Measurements from ENCODE around the gene RAB43.
"Not testable (repeated sequence)": the region's sequence is repeated elsewhere in the genome, so short reads cannot be mapped to it uniquely, and the experiment has no call there.

RAB43 gene

DNA sequence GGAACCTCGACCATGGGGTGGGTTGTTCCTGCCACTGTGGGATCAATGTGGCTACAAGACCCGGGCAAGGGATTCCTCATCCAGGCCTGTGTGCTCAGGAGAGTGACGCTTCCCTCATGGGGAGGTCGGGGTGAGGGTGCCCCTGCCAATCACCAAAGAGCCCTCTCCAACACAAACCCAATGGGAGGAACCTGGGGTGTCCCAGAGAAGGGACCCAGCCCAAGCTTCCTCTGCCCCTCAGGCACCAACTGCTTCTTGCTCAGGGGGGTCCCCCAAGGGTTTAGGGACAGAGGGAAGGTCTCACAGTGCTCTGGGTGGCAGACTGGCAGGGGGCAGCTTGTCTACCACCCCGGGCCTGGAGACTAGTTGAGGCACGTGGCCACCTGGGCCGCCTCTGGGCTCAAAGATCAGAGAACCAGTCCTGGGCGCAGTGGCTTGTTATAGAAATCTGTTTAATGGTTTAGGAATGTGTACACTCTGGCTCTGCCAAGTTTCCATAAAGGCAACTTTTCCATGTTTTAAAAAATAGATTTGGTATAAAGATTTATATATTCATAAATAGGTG lies 34.4 kb downstream of the RAB43 start:
- no peak for DNase-seq

DNA sequence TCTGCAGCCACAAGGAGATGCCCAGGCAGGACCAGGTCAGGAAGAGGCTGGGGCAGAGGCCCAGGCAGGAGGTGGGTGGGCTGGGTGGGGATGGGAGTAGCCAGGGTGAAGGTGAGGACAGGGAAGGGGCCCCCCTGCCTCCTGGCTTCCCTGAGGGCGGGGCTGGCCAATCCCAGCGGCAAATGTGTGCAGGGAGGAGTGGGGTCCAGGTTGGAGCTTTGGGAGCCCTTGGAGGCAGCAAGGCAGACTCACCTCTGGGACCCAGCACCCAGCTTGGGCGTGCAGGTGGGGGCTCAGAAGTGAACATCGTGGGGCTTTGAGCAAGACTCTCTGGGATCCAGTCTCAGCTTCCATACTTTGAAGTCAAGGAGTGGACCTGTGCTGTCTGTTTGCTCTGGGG lies 35.8 kb downstream of the RAB43 start:
- DNase-seq, result no peak

DNA sequence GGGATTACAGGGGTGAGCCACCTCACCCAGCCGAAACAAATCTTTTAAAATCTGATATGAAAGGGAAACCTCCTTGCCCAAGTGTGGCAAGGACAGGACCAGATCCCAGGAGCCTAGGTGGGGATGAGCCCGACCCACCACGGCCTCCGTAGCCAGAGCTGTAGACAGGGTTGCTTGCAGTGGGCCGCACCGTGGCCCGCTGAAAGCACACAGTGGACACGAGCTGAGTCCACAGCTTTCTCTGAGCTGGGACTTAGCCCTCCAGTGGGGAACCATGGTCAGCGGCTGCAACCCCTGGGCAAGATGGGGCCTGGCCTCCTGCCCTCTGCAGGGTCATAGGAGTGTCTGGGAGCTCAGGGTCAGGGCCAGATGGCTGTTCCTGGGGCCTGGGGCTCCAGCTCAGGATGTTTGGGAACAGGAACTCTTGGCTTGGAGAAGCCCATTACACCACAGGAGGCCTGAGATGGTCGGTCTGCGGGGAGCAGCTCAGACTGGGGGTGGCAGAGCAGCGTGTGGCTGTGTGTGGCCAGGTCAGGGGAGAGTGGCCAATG lies 36.4 kb downstream of the RAB43 start:
- DNase-seq, result no peak

DNA sequence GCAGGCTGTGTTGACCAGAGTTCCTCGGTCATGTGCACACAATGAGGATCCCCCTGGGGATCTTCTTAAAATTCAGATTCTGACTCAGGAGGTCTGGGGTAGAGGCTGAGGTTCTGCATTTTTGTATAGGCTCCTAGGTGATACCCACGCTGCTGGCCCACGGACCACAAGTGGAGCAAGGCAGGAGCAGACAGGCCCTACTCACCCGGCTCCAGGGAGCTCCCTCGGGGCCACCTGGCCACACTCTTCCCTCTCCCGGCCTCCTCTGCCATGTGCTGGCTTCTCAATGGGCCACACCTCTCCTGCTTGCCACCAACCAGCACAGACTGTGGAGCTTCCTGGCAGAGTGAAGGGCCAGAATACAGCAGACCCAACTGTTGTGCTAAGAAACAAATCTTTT lies 37.1 kb downstream of the RAB43 start:
- no peak for DNase-seq

DNA sequence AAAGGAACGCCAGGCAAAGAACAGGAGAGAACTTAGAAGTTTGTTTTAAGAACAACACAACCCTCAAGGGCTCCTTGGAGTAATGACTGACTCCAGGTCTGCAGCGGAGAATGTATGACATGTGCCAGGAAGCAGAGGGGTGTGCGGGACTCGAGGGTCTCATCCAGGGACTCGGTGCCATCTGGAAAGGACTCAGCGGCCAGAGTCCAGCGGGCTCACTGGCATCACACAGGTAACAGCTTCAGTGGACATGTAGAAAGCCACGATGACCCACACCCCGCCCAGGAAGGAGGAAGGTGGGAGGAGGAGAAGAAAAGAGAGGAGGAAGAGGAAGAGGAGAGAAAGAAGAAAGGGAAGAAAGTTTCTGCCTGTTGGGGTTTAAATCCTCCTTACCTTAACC lies 39.6 kb downstream of the RAB43 start:
- no peak for DNase-seq

DNA sequence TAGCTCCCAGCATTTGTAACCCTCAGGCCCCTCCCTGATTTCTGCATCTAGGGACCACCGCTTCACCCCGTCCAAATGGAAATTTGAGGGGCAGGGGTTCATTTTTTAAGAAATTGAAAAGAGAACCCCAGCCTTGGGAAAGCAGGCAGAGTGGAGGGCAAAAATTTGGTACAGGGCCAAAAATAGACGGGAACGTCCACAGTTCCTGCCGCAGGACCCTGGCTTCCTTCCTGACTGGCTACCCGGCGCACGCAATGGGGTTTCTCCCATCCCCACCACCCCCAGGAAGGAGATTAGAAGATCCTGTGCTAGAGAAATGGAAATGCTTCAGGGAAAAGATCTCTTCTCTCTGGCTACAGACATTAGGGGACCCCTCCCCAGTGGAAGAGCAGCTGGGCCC lies 40.1 kb downstream of the RAB43 start:
- no peak for DNase-seq

DNA sequence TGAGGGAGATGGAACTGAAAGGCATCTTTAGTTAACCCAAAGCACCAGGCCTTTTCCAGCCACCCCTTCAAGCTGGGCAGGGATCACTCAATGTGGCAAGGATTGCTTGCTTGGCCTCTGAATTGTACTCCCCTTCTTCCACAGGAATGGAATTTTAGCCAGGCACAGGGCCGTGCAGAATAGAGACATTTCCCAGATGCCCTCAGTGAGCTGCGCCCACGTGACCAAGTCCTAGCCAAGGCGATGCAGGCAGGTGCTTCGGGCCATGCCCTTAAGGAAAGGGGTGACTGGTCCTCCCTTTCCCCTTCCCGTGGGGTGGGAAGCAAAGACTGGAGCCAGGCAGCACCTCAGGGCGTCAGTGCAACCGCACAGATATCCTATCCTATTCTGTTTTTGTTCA lies 43.1 kb downstream of the RAB43 start:
- no peak for DNase-seq

DNA sequence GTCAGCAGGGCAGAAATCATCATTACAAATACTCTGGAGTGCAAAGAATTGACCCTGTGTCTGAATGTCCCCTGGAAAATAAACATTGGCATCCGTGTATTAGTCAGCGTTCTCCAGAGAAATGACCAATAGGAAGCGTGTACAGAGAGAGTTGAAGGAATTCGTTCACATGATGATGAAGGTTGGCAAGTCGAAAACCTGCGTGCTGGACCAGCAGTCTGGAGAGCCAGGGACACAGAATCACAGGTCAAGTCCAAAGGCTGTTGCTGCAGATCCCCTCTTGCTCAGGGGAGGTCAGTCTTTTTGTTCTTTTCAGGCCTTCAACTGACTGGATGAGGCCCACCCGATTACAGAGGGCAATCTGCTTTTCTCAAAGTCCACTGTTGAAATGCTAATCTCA lies 44.4 kb downstream of the RAB43 start:
- DNase-seq, result no peak

DNA sequence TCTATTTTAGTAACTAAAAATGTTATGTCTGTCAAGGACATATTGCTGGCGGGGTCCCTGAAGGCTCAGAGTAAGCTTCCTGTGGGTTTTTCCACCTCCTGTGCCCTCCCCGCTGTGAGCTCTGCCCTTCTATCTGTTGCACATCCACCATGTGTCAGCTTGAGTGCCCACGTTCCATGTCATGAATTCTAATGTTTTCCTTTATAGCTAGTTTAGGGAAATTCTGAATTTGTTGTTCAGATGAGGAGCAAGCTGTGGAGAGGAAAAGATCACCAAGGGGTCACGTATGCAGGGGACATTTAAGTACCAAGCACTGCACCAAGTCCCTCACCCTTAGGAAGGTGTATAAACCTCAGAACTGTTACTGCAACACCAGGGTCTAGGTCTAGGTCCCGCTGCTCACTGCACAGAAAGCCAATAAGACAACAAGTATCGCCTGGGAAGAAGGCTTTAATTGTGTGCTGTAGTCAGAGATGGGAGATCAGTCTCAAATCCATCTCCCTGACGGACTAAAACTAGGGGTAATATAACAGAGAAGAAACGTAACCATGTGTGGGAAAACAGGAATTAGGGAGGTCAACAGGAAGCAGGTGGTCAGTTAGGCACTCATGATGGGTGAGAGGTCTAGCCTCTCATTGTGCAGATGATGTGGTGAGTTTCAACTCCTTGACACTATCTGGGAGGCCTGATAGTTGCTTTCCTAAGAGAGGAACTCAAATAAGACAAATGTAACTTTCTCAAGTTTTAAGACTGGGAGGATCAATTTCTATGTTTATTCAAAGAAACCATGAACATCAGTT lies 51.3 kb downstream of the RAB43 start:
- DNase-seq, result no peak

DNA sequence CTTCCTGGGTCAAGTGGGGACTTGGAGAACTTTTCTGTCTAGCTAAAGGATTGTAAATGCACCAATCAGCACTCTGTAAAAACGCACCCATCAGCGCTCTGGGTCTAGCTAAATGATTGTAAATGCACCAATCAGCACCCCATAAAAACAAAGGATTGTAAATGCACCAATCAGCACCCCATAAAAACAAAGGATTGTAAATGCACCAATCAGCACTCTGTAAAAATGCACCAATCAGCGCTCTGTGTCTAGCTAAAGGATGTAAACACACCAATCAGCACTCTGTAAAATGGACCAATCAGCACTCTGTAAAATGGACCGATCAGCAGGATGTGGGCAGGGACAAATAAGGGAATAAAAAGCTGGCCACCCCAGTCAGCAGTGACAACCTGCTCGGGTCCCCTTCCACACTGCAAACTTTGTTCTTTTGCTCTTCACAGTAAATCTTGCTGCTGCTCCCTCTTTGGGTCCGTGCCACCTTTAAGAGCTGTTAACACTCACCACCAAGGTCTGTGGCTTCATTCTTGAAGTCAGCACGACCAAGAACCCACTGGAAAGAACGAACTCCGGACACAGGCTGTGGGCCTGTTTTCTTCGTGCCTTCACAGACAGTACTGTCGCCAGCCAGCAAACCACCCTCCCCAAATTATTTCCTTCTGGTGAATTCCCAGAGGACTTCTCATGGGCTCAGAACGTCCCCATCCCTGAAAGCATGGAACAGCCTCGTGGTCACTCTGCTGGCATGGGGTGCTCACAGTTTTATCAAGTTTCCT lies 52.1 kb downstream of the RAB43 start:
- not testable (repeated sequence) for DNase-seq

DNA sequence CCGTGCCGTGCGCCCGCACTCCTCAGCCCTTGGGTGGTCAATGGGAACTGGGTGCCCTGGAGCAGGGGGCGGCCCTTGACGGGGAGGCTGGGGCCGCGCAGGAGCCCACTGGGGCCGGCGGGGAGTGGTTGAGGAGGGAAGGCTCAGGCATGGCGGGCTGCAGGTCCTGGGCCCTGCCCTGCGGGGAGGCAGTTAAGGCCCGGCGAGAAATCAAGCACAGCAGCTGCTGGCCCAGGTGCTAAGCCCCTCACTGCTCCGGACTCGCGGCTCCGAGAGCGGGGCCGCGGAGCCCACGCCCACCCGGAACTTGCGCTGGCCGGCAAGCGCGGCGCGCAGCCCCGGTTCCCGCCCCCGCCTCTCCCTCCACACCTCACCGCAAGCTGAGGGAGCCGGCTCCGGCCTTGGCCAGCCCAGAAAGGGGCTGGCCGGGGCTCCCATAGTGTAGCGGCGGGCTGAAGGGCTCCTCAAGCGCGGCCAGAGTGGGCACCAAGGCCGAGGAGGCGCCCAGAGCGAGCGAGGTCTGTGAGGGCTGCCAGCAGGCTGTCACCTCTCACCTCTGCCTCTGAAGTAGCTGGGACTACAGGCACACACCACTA lies 53.2 kb downstream of the RAB43 start:
- no peak for DNase-seq

DNA sequence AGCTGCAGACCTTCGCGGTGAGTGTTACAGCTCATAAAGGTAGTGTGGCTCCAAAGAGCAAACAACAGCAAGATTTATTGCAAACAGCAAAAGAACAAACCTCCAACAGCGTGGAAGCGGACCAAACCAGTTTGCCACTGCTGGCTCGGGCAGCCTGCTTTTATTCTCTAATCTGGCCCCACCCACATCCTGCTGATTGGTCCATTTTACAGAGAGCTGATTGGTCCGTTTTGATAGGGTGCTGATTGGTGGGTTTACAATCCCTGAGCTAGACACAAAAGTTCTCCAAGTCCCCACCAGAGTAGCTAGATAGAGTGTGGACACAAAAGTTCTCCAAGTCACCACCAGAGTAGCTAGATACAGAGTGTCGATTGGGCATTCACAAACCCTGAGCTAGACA lies 53.9 kb downstream of the RAB43 start:
- DNase-seq, result not testable (repeated sequence)

DNA sequence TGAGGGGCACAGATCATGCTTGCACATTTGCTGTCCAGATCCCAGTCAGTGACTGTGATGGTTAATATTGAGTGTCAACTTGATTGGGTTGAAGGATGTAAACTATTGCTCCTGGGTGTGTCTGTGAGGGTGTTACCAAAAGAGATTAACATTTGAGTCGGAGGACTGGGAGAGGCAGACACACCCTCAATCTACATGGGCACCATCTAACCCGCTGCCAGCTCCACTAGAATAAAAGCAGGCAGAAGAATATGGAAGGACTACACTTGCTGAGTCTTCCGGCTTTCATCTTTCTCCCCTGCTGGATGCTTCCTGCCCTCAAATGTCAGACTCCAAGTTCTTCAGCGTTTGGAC lies 55.9 kb downstream of the RAB43 start:
- DNase-seq, result no peak

DNA sequence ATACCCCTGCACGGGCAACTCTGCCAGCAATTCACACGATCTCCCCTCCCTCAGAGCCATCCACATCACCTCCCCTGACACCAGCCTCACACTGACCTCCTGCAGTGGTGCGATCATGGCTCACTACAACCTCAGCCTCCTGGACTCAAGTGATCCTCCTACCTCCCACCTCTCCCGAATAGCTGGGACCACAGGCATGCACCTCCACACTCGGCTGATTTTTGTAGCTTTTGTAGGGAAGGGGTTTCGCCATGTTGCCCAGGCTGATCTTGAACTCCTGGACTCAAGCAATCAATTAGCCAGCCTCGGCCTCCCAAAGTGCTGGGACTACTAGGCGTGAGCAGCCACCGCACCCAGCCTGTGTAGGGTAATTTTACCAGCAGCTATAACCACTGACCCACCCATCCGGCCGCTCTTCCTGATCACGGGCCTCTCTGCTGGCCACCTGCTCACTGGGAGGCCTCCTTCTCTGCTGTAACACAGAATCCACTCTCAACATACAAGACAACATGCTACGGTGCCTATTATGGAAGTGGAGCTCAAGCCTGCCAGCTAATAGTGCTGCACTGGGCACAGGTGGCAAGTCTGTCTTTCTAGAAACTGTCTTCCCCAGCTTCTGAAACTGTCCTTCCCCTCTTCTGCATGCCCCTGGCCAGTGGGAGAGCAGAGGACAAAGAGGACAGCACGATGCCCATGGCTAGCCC lies 56.4 kb downstream of the RAB43 start:
- no peak for DNase-seq

DNA sequence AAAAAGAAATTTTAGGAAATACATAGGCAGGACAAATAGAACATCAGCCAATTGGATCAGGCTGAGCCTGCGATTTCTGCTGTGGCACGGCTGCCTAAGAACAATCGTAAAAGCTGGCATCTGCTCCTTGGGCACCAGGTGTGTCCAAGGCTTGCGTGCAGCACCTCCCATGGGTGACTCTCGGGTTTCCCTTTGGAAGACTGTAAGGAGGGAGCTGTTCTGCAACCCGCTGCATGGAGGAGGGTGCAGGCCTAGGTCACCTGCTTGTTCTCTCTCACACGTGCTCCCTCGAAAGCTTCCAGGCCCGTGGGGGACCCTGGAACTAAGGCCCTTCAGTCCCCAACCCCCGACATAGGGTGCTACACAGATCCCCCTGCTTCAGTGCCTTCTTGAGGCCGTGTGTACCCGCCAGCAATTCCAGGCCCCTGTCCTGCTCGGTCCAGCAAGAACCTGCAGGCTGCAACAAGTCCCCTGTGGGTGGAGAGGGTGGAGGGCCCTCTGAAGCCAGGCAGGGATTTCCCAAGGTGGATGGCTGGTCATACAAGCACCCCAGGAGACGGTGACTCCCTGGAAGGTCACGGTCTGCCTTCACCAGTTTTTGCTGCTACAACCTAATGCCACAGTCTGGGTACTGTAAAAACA lies 57.6 kb downstream of the RAB43 start:
- DNase-seq, result no peak

DNA sequence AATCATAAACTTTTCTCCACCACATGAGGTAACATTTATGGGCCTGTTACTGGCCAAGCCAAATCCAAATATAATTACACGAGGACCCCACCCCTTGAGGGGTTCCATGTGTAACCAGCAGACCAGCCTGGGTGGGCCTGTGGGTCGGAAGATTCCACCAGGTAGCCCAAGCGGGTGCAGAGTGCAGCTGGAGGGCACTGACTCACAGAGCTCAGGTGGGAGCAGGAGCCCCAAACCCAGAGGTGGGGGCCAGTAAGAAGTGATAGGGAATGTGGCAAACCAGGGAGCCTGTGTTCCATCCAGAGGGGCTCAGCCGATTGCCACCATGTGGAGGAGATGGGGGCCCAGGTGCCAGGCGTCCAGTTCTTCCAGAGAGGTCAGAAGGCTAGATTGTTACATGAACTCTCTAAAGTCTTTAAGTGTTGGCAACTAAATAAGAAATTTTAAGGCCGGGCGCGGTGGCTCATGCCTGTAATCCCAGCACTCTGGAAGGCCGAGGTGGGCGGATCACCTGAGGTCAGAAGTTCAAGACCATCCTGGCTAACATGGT lies 58.4 kb downstream of the RAB43 start:
- DNase-seq, result no peak

DNA sequence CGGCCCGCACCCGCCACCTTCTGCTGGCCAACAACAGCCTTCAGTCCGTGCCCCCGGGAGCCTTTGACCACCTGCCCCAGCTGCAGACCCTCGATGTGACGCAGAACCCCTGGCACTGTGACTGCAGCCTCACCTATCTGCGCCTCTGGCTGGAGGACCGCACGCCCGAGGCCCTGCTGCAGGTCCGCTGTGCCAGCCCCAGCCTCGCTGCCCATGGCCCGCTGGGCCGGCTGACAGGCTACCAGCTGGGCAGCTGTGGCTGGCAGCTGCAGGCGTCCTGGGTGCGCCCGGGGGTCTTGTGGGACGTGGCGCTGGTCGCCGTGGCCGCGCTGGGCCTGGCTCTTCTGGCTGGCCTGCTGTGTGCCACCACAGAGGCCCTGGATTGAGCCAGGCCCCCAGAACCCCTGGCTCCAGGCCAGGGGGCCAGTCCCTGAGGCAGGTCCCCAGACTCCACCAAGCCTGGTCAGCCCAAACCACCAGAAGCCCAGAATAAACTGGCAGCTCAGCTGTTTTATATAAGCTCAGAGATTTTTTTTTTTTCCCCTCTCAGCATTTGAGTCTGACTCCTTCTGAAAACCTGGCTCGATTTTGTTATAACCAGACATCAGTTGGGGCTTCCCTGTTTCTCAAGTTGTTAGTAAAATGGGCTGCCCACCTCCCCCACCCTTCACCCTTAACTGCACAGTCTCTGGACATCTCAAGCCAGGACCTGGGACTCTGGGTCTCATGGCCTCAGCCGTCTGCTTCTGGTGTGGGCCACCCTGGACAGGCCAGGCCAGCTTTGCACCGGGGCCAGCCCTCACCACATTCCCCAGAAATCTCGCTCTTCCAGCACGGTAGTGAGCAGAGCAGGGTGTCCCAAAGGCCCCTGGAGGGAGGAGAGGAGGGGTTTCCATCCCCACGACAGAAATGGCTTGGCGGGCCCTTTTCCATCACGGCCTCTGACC lies 59.4 kb downstream of the RAB43 start:
- DNase-seq, result no peak

DNA sequence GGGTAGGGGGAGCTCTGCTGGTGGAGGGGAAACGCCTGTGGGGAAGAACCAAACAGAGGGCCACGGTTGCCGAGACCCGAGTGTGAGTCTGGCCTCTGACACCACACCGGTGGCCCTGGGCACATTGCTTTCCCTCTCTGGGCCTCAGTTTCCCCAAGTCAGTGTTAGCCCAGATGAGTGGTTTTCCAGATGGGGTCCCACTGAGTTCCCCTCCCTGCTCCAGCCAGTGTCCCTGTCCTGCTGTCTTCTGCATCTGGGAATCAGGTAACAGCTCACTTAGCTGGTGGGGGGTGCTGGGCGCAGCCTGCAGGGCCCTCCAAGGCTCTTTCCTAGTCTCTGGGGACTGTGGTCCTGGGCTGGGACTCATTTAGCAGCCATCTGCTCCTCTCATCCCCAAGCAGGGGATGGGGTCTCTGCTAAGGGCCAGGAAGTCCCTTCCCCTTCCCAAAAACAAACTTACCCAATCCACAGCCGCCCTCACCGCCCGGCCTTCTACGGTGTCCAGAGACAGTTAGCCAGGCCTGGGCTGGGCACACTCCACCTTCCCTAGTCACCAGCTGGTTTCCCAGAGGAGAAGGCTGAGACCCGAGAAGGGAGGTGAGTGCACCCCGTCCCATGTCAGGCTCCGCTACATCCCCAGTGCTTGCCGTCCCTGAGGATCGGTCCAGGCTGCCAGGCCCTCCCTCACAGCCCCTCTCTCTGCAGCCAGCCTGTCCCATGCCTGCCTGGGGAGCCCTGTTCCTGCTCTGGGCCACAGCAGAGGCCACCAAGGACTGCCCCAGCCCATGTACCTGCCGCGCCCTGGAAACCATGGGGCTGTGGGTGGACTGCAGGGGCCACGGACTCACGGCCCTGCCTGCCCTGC lies 60.3 kb downstream of the RAB43 start:
- DNase-seq, result no peak

DNA sequence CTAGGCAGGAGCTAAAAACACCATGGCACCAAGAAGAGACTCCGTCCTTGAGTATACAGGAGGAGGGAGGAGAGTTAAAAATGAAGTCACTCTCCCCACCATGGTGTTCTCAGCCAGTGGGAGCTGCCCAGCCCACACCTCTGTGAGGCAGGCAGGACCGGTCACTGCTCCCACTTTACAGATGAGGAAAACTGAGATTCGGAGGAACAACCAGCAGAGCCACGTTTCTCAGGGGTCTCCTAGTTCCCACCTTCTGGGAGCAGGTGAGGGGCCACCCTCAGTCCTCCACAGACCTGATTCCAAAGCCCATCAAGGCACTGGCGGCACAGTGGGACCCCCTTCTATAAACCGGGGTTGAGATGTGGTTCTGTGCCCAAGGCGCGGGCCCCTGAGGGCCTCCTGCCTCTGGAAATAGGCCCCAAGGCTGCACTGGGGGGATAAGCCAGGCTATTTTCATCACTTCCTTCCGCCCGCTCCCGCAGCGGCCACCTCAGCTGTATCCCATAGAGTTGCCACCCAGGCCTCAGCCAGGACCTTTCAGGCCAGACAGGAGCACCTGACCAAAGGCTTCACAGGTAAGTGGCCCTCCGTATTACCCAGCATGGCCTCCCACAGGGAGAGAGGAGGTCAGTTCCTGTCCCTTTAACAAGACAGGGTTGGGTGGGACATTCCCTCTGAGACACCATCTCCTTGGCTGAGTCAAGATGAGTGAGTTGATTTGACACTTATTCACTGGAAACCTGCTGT lies 61.2 kb downstream of the RAB43 start, which contains the start of gene GP9:
Gene GP9 (plus strand): TSS at position 504 of the 747 bp plus-strand sequence. CDS start 961 bp downstream, outside the sequence.
- no peak for DNase-seq

Data from stimulated activated CD4-positive, alpha-beta T cell treated with anti-CD3 and anti-CD28 coated beads, Interleukin-12 subunit alpha, Interleukin-12 subunit beta, amount 100 ng/mL, for 4 hours (primary cell).